UCSD-AML1 (cell line): Measurements from ENCODE around the gene LGMN.

Experiments
- DNase-seq: peaks from one replicate; lab custom pipeline; 2025; ENCODE audit not compliant: unreplicated experiment; lab: John Stamatoyannopoulos, UW

Gene LGMN

GRCh38 chr14:92728759-92729364, 19.6 kb downstream of the LGMN start:
- DNase-seq, result no peak

DNA sequence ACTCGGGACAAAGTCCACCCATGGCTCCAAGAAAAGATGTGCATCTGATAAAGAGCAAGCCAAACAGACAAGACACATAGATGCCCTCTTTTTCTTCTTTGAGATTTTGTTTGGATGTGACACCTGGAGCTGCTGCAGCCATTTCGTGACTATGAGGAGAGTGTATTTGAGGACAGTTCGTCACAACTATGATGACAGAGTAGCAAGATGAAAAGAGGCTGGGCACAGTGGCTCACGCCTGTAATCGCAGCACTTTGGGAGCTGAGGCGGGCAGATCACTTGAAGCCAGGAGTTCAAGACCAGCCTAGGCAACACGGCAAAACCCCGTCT, 21.5 kb downstream of the LGMN start:
- no peak for DNase-seq

DNA sequence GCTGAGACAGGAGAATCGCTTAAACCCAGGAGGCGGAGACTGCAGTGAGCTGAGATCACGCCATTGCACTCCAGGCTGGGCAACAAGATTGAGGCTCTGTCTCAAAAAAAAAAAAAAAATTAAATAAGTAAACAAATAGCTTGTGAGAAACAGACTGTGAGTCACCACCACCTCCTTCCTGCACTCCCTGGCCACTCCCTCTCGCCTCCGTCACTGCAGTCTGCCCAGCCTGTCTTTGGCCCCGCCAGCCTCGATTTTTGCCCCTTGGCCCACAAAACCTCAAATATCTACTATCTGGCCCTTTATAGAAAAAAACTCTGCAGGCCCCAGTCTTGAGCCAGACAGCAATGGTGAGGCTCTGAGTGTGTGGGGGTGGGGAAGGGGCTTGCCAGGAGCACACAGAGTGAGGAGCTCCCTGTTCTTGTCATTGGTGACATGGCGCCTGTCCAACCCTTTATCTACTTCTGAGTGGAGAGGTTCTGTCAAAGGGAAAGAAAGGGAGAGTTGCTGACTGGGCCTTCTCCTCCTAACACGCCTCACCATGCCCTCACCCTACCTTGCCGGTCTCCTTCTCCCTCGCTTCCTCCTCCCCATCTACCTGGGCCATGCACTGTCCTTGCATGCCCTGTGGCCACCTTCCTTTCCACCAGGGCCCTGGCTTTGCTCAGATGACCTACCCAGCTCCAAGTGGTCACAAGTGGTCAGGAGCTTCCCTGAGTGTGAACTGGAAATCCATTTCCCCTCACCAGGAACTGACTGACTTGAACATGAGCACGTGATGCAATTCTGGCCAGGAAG, 22.1 kb downstream of the LGMN start:
- peak; percentile 61 for DNase-seq

DNA sequence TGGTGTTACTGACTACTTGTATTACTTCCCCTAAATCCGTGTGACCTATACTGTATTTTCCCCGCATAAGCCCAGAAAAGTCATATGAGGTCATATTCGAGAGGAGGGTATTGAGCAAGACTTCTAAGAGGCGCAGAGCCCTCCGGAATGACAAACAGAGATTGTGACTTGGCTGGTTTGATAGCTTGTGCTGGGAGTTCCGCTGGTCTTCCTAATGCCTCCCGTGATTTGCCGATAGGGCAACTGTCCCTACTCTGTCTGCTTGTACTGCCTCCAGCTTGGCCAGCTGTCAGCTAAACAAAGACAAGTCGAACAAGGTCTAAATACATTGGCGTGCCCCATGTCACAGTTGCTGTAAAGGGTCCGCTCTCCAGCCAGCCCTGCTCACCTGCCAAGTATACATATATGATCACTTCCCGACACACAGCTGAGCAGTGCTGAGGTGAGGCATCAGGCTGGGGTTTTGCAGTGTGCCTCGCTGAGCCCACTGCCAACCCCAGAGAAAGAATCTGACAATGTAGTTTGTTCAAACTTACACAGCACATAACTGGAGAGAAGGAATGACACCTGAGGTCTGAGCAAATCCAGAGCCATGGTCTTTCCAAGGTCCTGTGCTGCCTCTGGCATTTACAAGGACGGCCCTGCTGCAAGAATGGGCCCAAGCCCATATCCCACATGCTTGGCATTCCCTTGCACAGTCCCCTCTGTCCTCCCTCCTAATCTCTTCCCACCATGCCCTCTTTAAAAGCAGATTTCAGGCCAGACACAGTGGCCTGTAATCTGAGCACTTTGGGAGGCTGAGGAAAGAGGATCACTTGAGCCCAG, 23.7 kb downstream of the LGMN start:
- DNase-seq, result no peak

DNA sequence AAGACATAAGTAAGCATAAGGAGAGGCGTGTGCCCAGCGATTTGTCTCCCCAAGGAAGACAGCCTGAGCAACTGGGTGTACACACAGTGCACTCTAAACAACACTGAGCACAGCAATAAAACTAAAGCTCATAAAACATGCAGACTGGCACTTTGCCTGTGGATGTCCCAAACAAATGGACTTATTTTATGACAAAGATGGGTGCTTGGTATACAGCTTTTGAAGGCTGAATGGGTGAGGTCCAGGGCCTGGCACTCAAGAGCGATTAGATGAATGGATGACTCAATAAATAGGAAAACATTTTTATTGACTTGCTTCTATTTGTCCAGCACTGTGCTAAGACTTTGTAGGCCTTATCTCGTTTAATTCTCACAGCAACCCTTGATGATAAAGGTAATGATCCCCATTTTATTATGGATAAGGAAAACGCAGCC, 28.5 kb downstream of the LGMN start:
- no peak for DNase-seq

DNA sequence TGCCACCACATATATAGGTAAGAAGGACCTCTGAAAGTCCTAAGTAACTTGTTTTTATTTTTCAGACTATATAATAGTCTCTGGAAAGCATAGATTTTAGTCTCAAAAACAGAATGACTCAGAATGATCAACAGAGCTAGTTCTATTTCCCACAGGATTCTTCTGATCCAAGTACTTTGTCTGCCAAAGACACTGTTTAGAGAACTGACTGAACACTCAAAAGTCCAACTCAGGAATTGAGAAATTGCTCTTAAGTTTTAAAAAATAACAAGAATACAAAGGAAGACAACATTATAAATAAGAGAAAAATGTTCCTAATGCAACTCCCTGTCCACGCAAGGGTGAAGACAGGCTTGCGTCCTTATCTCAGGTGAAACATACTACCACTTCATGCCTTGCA, 29.0 kb downstream of the LGMN start:
- no peak for DNase-seq

DNA sequence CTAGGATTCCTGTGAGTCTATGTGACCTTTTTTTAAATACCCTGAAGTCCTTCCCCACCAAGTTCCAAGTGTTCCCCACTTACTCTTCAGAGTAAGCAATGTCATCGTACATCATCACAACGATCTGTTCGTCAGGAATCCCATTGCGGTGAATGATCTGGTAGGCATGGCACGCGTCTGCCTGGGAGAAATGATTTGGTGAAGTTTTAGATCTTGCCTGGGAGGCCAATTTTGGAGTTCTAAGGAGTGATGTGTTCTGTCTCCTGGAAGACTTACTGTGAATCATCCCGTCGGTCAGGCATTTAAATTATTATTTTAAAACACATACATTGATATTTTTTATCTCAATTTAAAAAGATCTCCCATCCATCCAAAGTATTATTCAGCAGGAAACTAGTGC, 29.8 kb downstream of the LGMN start:
- DNase-seq, result no peak

- DNase-seq, result no peak
Measured at GRCh38 chr14:92717571-92718042, 30.8 kb downstream of the LGMN start.

DNA sequence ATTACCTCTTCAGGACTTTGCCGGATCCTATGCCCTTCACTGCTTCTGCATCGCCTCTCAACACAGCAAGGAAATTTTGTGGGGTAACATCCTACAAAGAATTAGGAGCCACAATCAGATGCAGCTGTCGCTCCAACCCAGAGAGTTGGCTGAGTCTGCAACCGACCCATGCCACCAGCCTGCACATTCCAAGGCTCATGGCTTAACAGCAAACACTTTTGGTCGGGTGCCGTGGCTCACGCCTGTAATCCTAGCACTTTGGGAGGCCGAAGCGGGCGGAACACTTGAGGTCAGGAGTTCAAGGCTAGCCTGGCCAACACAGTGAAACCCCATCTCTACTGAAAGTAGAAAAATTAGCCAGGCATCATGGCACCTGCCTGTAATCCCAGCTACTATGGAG, 32.3 kb downstream of the LGMN start:
- DNase-seq, result no peak

GRCh38 chr14:92714739-92715307, 33.6 kb downstream of the LGMN start:
- peak; percentile 76 for DNase-seq

- DNase-seq, result no peak
Measured at GRCh38 chr14:92712654-92713051, 35.8 kb downstream of the LGMN start.

- no peak for DNase-seq
Measured at GRCh38 chr14:92711976-92712653, 36.3 kb downstream of the LGMN start.

DNA sequence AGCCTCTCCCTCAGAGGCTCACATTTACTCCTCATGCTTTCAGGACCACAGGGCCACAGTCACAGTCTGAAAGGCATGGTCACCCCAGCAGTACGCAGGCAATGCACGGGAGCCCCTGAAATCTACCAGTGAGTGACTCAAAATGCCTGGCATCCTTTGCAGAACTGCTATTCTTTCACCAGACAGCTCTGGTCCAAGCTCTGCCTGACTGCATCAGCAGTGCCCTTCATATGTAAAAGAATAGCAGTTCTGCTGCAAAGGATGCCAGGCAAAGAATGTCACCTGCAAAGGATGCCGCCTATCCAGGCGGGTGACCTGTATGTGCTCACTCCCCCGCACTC, 38.5 kb downstream of the LGMN start:
- no peak for DNase-seq

DNA sequence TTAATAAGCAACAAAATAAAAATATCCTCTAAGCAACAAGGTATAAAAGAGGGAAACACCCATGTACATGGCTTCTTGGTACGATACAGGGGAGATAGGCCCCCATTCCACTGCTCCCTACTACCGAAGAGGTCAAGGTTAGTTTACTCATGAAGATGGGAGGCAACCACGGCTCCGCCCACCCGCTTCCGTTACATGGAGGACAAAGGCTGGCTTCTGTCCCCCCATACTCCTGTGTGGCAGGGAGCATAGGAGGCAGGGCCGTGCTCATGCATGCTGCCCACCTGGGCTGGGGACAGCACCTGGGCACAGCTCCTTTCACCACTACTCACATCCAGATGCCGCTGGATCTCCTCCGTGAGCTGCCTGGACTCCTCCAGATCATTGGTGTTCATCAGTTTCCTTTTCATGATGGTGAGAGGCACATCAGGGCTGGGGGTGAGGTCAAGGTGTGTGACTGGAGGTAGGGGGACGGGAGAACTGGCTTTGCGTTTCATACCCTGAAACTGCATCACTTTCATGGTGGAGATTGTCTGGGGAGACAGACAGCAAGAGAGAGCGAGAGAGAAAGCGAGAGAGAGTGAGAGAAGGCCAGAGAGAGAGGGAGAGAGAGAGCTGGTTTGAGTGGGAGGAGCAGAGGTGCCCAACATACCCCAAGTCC, 39.0 kb downstream of the LGMN start:
- no peak for DNase-seq

GRCh38 chr14:92706386-92706785, 42.0 kb downstream of the LGMN start:
- no peak for DNase-seq

DNA sequence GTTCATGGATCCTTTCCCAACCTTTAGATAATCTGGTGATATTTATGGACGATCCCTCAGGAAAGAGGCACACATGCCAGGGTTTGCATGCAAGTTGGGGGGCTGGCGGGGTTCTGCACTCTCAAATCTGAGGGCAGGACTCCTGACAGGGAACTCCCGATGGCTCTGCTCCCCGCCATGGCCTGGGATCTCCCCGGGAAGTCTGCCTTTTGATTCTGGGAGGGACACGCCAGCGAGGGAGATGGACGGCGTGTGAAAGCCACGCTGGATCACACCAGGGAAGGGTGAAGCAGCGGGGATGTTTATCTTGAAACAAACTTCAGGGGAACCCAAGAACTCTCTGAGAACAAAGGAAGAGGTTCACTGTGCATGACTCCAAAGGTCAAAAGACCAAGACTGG, 43.6 kb downstream of the LGMN start:
- DNase-seq, result no peak

DNA sequence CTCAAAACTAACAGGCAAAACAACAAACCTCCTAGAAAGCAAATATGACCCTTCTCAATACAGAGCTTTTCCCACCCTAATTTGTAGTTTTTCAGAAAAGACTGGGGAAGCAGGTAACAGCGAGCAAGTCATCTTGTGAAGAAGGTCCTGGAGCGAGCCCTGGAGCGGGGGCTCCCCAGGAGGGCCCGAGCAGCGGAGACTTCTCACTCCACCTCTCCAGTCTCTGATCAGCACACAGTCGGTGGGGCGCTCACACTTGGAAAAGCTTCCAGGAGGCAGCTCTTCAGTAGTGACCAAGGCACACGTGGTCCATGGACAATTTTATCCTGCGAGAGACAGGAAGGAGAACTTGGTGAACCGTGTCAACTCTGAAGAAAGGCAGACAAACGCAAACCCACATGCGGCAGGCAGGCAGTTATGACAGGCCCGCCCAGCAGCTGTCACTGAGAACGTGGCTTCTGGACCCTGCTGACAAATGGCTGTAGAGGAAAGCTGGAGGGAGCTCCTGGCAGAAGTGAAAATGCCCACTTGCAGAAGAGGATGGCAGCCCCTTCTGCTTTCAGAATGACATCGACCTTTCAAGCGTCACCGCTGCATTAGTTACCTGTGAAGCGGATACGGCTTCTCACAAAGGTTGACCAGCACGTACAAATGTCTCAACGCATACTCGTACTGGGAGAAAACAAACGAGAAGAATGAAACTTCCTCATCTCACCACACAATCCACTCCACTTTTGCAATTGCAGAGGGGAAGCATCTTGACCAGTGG, 44.2 kb downstream of the LGMN start:
- DNase-seq, result peak; percentile 67

DNA sequence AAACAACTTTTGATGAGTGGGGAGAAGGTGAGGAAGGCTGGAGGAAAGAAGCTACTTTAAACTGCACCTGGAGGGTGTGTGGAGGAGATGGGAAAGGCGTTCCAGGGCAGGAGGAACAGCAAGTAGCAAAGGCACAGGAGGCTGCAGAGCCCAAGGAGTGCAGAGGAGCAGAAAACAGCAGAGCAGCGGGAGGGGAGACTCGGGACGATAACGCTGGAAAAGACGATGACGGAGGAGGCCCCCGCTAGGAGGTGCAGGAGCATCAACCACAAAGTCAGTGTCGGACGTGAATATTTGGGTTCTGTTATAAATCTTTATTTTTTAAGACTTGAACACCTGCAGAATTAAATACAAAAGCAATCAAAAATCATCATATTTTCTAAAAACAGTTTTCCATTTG, 44.9 kb downstream of the LGMN start:
- no peak for DNase-seq

GRCh38 chr14:92702441-92702918, 45.9 kb downstream of the LGMN start:
- DNase-seq, result peak; percentile 74

- no peak for DNase-seq
Measured at GRCh38 chr14:92701826-92702225, 46.6 kb downstream of the LGMN start.
